ENCODE measurements around the gene SHC1.

SHC1 gene

GRCh38 chr1:154948079-154948478 is 22.5 kb downstream of the SHC1 start:
- Histone ChIP-seq H3K36me3 (peaks cover 68% of the 10 kb centered on the region), H3K9me3 (ENCODE audit: severe bottlenecking) (no peaks in the 10 kb centered on the region), H3K27me3 (ENCODE audit: insufficient read depth, low read depth, severe bottlenecking) (no peaks in the 10 kb centered on the region), H3K4me3 (ENCODE audit: low read depth, low read length) (no peak overlapping the region), H3K27ac (peak overlapping the region; percentile 14)
- DNase-seq: no peak
- no peak for TF ChIP-seq CTCF (IDR thresholded peaks at IDR 0.05; ENCODE audit: low read depth, low read length)

GRCh38 chr1:154945962-154946850 is 24.3 kb downstream of the SHC1 start:
- no peak for DNase-seq
- Histone ChIP-seq H3K9me3 (ENCODE audit: severe bottlenecking) (no peaks in the 10 kb centered on the region), H3K4me3 (ENCODE audit: low read depth, low read length) (no peak overlapping the region), H3K27me3 (ENCODE audit: insufficient read depth, low read depth, severe bottlenecking) (no peaks in the 10 kb centered on the region), H3K27ac (no peak overlapping the region), H3K36me3 (peaks cover 63% of the 10 kb centered on the region)
- TF ChIP-seq CTCF (IDR thresholded peaks at IDR 0.05; ENCODE audit: low read depth, low read length): no peak

- no peak overlapping the region for H3K4me3 ChIP-seq (ENCODE audit: low read depth, low read length)
- H3K36me3 ChIP-seq: peaks cover 54% of the 10 kb centered on the region
- H3K27ac ChIP-seq: no peak overlapping the region
- H3K9me3 ChIP-seq (ENCODE audit: severe bottlenecking): no peaks in the 10 kb centered on the region
- no peak for TF ChIP-seq CTCF (IDR thresholded peaks at IDR 0.05; ENCODE audit: low read depth, low read length)
- H3K27me3 ChIP-seq (ENCODE audit: insufficient read depth, low read depth, severe bottlenecking): no peaks in the 10 kb centered on the region
- no peak for DNase-seq
Measured at GRCh38 chr1:154945160-154945961, 25.2 kb downstream of the SHC1 start.

- H3K27me3 ChIP-seq (ENCODE audit: insufficient read depth, low read depth, severe bottlenecking): no peaks in the 10 kb centered on the region
- H3K27ac ChIP-seq: 0 out of 2 replicates have a peak overlapping the region, but pooled peaks have one; percentile 7
- no peaks in the 10 kb centered on the region for H3K9me3 ChIP-seq (ENCODE audit: severe bottlenecking)
- no peak for TF ChIP-seq CTCF (IDR thresholded peaks at IDR 0.05; ENCODE audit: low read depth, low read length)
- no peak overlapping the region for H3K4me3 ChIP-seq (ENCODE audit: low read depth, low read length)
- no peak for DNase-seq
- peaks cover 49% of the 10 kb centered on the region for H3K36me3 ChIP-seq
Measured at GRCh38 chr1:154944401-154945159, 26.0 kb downstream of the SHC1 start.

GRCh38 chr1:154943649-154944400 is 26.7 kb downstream of the SHC1 start:
- Histone ChIP-seq H3K27me3 (ENCODE audit: insufficient read depth, low read depth, severe bottlenecking) (no peaks in the 10 kb centered on the region), H3K27ac (0 out of 2 replicates have a peak overlapping the region, but pooled peaks have one; percentile 7), H3K9me3 (ENCODE audit: severe bottlenecking) (no peaks in the 10 kb centered on the region), H3K36me3 (peaks cover 46% of the 10 kb centered on the region), H3K4me3 (ENCODE audit: low read depth, low read length) (no peak overlapping the region)
- DNase-seq: peak; percentile 76
- TF ChIP-seq CTCF (IDR thresholded peaks at IDR 0.05; ENCODE audit: low read depth, low read length): peak; percentile 100
